Measurements from ENCODE around the gene ZBTB47. TPM values are rescaled to one million over a fixed set of nuclear protein-coding genes. Genes with fewer than 3 reads are reported as not detected.

The ZBTB47 gene
- polyA plus RNA-seq, 1 experiment = 7.8 TPM

DNA sequence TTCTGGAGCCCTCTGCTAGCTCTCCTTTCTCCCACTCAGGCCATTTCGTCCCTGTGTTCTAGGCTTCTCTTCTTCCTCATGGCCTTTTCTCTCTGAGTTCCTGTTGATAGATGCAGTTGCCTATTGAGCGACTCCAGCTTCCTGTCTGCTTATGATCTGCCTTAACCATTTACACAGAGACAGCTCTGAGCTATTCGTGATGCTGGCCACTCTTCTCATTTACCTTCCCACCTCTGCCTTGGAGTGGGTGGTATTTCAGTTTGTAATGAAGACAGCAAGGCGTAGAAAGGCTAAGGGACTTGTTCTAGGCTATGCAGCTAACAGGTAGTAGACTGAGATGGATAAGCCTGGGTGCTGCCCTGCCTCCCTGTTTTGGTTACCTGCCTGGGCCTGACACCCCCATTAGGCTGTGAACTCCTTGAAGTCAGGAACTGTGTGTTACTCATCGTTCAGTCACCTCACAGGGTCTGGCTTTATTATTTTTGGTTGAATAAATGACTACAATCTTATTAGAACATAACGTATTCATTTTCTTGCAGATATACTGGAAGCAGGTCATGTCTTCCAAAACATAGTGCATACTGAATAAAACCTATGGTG lies 12.6 kb upstream of the ZBTB47 start:
- TF ChIP-seq, protein P1, sequence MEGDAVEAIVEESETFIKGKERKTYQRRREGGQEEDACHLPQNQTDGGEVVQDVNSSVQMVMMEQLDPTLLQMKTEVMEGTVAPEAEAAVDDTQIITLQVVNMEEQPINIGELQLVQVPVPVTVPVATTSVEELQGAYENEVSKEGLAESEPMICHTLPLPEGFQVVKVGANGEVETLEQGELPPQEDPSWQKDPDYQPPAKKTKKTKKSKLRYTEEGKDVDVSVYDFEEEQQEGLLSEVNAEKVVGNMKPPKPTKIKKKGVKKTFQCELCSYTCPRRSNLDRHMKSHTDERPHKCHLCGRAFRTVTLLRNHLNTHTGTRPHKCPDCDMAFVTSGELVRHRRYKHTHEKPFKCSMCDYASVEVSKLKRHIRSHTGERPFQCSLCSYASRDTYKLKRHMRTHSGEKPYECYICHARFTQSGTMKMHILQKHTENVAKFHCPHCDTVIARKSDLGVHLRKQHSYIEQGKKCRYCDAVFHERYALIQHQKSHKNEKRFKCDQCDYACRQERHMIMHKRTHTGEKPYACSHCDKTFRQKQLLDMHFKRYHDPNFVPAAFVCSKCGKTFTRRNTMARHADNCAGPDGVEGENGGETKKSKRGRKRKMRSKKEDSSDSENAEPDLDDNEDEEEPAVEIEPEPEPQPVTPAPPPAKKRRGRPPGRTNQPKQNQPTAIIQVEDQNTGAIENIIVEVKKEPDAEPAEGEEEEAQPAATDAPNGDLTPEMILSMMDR (IDR thresholded peaks at IDR 0.05; ENCODE audit: low read depth, low read length) = no peak
- no peaks in the 10 kb centered on the region for H3K27me3 ChIP-seq (ENCODE audit: control insufficient read depth, insufficient read depth, low read length)
- no peaks in the 10 kb centered on the region for H3K9me3 ChIP-seq (ENCODE audit: control insufficient read depth, insufficient read depth, low read length)
- H3K4me3 ChIP-seq (ENCODE audit: low read depth, low read length) = no peak overlapping the region
- CTCF ChIA-PET = no interaction called here
- POLR2A ChIA-PET = no interaction called here
- no peak for DNase-seq (ENCODE audit: low read depth, low spot score)
- no peak overlapping the region for H3K27ac ChIP-seq (ENCODE audit: low read depth, low read length)

DNA sequence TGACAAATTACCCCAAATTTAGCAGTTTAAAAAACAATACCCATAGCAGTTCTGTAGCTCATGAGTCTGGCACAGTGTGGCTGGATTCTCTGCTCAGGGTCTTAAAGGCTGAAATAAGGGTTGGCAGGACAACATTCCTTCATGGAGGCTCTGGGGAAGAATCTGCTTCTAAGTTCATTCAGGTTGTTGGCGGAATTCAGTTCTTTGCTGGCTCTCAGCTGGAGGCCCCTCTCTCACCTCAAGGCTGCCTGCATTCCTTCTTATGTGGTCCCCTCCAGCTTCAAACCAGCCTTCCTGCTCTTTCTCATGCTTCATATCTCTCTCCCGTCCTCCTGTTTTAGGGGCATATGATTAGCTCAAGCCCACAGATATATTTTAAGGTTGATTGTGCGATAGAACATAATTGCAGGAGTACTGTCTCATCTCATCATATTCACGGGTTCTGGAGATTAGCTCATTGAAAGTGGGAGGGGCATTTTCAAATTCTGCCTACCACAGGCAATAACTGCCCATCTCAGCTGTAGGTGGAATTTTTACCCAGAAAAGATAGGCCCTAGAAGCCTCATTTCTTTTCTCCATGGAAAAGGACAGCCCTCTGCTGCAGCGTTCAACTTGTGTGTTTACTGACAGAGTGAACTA lies 5.6 kb upstream of the ZBTB47 start:
- TF ChIP-seq, protein P1 (IDR thresholded peaks at IDR 0.05; ENCODE audit: low read depth, low read length) = no peak
- Histone ChIP-seq H3K4me3 (ENCODE audit: low read depth, low read length) (no peak overlapping the region), H3K9me3 (ENCODE audit: control insufficient read depth, insufficient read depth, low read length) (no peaks in the 10 kb centered on the region), H3K27me3 (ENCODE audit: control insufficient read depth, insufficient read depth, low read length) (no peaks in the 10 kb centered on the region), H3K27ac (ENCODE audit: low read depth, low read length) (no peak overlapping the region)
- ChIA-PET POLR2A (interaction anchor here (1.4 kb wide), 1 partner anchor 48 kb away, joined by 7 read pairs; the partner anchor contains the start of gene NKTR), CTCF (interaction anchor here (0.6 to 1.7 kb wide), 4 partner anchors 35 to 132 kb away, joined by 3 to 5 read pairs (median 4); no protein-coding TSS in a partner anchor)
- no peak for DNase-seq (ENCODE audit: low read depth, low spot score)

DNA sequence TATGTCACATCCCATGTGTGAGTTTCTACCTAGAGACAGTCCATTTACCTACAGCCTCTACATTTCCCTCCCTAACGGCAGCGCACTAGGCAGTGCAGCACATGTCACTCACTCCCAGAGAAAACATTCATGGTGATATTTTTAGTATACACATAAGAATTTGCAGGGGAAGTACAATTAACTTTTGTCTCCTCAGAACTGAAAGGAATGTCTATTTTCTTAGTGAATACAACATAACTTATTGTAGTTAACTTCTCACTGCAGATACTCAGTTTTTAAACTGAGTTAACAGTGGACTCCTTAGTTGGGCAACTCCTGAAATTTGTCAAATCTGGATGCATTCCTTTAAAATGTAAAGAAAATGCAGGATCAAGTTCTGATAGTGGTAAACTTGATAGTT lies 4.5 kb upstream of the ZBTB47 start:
- ChIA-PET POLR2A (no interaction called here), CTCF (interaction anchor here (0.8 to 1.7 kb wide), 2 partner anchors 96 to 131 kb away, joined by 3 to 5 read pairs; no protein-coding TSS in a partner anchor)
- Histone ChIP-seq H3K27ac (ENCODE audit: low read depth, low read length) (no peak overlapping the region), H3K27me3 (ENCODE audit: control insufficient read depth, insufficient read depth, low read length) (no peaks in the 10 kb centered on the region), H3K9me3 (ENCODE audit: control insufficient read depth, insufficient read depth, low read length) (no peaks in the 10 kb centered on the region; the same call in 1 of the 2 replicates), H3K4me3 (ENCODE audit: low read depth, low read length) (no peak overlapping the region)
- no peak for DNase-seq (ENCODE audit: low read depth, low spot score)
- TF ChIP-seq, protein P1 (IDR thresholded peaks at IDR 0.05; ENCODE audit: low read depth, low read length) = no peak

DNA sequence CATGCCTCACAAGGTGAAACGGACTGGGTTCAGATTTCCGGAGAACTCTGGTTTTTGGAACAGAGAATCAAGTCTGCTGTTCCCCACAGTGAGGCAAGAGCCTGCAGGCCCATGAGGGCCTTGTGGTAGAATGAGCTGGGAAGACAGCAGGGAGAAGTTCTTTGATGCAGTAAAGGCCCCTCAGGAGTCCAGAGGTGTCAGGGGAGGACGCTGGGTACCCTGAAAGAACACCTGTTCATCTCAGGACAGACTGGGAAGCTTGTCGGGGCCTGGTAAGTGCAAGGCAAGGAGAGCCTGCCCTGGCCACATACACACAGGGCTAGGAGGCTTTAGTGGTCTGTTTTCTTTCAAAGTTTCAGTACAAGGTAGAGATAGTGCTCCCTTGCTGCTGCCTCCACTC lies 3.7 kb upstream of the ZBTB47 start:
- Histone ChIP-seq H3K9me3 (ENCODE audit: control insufficient read depth, insufficient read depth, low read length) (no peaks in the 10 kb centered on the region; the same call in 1 of the 2 replicates), H3K27ac (ENCODE audit: low read depth, low read length) (no peak overlapping the region), H3K4me3 (ENCODE audit: low read depth, low read length) (no peak overlapping the region), H3K27me3 (ENCODE audit: control insufficient read depth, insufficient read depth, low read length) (no peaks in the 10 kb centered on the region)
- no peak for DNase-seq (ENCODE audit: low read depth, low spot score)
- ChIA-PET CTCF (no interaction called here), POLR2A (no interaction called here)
- TF ChIP-seq, protein P1 (IDR thresholded peaks at IDR 0.05; ENCODE audit: low read depth, low read length) = no peak
